ENCODE results near the gene SORCS2.
A peak's percentile ranks its signal among the peaks of the same experiment; 100 is the strongest.

Gene SORCS2

DNA sequence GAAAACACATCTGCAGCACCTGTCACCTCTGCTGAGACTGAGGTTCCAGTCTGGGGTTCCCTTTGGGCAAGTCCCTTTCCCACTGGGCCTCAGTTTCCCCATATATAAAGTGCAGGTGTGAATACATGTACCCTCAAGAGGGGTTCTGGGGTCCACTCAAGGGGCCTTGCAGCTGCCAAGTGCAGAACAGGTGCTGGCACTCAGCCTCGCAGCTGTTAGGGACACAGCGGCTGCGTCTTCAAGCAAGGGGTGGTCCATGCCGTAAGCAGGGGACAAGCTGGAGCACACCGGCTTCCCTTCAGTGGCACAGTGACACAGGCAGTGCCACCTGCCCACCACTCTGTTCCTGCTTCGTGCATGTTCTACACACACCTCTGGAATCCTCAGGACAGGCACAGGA is 329.3 kb downstream of the SORCS2 start:
- DNase-seq: no peak

DNA sequence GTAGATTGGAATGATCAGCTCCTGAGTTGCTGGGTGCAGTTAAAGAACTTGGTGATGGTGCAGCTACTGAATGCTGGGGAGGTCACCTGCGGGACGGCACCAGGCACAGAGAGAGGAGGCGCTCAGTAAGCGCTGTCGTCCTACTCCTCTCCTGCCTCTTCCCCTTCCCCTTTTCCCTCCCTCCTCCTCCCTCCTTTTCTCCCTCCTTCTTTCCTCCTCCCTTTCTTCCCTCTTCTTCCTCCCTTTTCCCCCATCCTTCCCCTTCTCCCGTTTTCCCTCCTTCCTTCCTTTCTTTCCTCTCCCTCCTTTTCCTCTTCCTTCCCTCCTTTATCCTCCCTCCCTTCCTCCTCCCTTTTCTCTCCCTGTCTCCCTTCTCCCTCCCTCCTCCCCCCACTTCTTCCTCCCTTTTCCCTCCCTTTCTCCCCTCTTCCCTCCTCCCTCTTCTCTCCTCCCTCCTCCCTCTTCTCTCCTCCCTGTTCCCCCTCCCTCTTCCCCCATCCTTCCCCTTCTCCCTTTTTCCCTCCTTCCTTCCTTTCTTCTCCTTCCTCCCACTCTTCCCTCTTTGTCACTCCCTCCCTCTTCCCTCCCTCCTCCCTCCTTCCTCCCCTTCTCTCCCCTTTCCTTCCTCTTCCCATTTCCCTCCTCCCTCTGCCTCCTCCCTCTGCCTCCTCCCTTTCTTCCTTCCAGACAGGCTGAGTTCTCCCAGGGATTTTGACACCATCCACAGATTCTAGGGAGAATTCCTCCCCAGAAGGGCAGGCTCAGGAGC is 330.3 kb downstream of the SORCS2 start:
- DNase-seq: no peak

DNA sequence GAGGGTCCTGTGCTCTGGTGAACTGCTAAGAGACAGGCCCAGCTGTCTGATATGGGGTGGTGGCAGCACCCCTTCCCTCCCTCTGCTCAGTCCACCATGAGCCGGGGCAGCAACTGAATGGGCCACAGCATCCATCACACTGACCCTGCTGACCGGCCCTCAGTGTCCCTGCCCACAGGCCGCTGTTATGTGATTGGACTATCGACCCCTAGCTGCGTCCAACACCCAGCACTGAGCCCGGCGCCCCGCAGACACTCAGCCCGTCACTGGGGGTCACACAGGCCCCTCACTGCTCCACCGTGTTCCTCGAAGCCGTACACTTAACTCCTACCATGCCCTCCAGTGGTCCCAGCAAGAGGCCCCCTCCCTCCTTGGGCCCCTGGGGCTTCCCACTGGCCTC is 331.2 kb downstream of the SORCS2 start:
- no peak for DNase-seq

DNA sequence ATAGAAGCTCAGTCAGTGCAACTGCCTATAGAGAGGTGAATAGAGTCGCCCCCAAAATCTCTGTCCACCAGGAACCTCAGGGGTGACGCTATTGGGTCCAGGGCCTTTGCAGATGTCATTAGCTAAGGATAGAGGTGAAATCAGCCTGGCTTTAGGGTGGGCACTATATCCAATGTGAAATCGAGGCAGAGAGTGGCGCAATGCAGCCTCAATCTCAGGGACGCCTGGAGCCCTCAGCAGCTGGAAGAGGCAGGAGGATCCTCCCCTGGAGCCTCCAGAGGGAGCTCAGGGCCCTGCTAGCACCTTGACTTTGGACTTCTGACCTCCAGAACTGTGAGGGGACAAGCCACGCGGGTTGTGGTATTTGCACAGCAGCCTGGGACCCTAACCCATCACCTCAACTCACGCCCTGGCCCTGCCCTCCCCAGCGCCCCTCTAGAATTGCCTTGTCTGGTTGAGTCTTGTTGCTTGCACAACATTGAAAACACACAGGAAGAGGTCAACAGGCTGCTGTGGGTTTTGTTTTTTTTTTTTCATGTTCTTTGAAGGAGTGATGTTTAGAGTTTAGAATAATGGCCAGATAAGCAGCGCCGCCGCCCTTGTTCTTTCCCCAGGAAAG is 331.8 kb downstream of the SORCS2 start:
- DNase-seq: no peak

DNA sequence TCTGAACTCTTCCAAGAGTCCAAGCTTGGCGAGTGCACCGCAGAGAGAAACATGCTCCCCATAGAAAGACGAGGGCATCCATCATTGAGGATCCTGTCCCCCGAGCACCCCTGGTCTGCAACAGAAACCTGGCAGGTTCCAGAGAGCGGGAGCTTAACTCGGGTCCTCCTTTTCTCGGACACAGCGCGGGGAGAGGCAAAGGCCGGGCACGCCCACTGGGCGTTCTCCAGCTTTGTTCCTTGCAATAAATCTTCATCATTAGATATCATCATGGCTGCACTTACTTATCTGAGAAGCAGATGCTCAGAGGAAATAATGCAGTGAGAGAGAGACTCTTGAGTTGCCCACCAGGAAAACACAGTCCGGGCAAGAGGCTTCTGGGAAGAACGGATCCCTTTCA is 332.5 kb downstream of the SORCS2 start:
- DNase-seq: no peak

DNA sequence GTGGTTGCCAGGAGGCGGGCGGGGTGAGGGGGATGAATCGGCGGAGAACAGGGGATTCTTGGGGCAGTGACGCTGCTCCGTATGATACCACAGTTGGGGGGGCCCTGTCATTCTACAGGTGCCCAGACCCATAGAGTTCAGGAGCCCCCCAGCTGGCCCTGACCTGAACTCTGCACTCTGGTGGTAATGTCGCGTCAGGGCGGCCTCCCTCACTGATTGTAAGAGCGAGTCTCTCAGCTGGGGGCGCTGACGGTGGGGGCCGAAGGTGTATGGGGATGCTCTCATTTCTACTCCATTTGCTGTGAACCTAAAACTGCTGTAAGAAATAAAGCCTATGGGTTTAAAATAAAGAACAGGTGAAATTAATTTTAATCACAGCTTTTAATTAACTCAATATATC is 334.2 kb downstream of the SORCS2 start:
- DNase-seq: no peak

DNA sequence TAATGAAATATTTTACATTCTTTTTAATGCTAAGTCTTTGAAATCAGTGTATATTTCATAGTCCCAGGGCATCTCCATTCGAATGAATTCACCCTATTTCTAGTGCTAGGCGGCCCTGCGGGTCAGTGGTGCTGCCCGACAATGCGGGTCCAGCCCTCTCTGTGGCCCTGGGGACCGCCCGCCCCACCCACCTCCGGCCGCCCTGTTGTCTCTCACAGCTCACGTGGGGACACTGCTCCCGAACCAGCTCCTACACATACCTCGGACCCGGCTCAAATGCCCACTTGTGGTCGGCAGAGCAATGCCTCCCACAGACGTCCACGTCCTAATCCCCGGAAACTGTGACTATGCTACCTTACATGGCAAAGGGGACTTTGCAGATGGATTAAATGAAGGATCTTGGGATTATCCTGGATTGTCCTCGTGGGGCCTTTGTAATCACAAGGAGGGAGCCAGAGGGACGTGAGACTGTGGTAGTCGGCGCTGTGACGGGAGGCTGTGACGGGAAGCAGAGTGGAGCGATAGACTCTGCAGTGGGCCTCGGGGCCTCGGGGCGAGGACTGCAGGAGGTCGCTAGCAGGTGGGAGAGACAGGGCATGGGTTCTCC is 334.7 kb downstream of the SORCS2 start:
- no peak for DNase-seq

DNA sequence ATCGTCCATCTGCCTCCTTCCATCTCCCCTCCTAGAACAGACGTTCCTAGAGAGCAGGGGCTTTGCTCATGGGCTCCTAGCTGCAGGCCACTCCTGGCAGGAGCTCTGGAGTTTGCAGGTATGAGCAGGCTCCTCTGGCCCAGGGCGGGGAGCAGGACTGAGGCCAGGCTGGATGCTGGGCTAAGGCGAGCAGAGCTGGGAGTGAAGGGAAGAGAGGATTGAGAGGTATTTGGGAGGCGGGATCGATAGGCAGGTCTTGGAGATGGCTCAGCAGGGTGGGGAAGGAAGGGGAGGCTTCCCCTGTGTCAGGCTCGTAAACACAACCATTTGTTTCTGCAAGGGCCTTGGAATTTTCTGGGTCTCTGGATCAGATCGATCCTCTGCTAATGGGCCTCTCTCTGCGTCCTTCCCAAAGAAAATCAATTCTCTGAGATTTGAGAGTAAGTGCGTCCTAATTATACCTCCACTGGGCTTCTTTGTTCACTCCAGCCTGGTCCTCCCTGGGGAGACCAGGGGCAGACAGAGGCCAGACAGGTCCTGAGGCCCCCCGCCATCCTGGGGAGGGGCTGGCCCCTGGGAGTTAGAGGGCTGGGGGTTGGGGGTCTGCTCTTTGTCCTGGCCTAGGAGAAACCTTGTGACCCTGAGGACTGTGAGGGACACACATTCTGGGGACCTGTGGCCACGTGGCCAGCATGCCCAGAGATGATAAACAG is 337.2 kb downstream of the SORCS2 start:
- DNase-seq: no peak

DNA sequence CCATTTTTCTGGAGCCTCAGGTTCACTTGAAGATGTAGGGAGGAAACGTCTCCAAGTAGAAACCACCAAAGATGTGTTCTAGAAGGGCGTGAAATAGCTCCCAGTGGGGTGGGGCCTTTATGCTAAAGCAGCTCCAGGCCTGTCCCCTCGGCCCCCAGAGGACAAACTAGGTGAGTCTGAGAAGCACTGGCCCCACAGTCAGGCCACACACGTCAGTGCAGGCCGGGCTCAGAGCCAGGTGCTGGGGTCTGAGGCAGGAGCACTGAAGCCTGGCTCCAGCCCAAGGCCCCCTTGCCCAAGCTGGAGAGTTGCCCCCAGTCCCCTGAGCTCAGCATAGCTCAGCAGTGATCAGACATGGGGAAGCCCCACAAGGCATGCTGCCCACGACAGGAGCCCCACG is 337.7 kb downstream of the SORCS2 start:
- no peak for DNase-seq

DNA sequence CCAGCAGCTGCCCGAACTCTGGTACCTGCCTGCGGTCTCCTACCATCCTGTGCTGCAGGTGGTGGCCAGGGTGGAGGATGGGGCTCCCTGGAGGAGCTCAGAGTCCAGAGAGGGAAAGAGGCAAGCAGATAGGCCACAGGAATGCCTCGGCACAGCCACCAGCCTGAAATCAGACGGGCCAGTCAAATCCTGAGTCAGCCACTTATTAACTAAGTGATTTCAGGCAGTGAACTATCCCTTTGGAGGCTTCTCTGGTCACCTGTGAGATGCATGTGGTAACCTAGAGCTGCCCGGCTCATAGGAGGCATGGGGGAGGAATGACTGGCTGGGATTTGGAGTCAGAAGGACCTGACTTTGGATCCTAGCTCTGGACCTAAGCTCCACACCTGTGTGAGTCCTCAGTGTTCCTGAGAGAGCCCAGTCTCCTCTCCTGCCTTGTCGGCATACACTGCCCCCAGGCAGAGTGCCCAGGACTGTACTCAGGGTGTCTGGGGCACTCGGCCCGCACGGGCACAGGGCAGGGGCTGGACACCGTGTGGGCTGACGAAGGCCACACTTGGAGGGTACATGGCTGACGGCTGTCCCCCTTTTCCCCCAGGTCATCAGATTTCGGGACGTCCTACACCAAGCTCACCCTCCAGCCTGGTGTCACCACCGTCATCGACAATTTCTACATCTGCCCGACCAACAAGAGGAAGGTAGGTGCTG is 338.7 kb downstream of the SORCS2 start:
- no peak for DNase-seq

DNA sequence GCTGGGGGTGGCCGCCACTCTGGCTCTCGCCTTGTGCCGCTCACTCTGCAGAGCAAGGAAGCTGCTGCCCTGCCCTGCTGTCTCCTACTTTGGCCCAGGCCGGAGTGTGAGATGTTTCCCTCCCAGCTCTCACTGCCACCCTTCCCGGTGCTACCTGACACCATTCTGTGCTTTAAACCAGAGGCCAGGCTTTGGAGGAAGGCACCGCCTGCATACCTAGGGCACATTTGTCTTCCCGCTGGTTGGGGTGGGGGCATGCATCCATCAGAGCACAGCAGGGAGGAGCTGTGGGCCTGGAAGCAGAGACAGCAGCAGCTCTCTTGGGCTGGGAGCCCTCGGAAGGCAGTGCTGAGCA is 339.3 kb downstream of the SORCS2 start:
- no peak for DNase-seq

DNA sequence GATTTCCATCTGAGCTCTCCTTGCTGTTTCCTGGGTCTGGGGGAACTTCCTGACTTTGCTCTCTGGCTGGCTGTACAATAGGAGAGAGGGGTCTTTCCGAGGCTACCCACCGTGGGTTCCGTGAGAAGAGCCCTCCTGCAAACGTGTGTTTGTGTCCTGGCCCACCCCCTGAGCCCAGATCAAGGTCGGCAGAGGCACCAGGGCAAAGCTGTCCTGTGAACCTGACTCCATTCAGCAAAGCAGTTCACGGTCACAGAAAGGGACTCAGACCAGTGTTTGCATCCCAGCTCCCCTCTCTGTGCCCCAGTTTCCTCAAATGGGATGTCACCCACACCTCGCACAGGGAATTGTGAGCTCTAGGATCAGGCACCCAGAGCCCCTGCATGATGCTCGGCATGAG is 339.7 kb downstream of the SORCS2 start:
- no peak for DNase-seq

DNA sequence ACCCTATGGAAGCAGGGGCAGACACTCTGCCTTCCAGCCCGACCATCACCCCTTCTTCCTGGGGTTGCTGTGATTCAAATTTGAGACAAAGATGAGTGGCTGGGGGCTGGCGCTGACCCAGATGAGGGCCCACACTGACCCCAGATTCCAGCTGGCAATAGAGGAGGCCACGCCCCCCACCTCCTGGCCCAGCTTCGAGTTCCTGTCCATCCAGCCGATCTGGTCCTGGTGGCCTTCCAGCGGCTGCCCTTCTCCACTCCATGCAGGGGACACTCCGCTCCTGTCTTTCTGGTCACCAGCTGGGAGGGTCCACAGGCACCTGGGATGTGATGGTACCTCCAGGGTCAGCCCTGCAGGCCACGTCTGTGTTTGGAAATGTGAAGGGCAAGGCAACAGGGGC is 340.9 kb downstream of the SORCS2 start:
- no peak for DNase-seq

DNA sequence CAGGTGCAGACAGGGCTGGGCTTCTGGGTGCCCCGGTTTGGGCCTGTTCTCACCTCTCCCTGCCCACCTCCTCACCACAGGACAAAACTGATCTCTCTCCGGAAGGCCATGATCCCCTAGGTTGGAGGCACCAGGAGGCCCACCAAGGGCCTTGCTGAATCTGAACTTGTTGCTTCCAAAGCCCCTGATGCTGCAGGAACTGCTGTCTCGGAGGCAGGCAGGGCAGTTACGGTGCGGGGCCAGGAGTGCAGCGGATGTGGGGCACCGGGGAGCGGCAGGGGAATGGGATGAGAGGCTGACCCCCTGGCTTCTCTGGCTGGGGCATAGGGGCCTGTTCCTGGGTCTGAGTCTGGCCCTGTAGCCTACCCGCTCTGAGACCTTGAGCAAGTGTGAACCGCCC is 342.8 kb downstream of the SORCS2 start:
- DNase-seq: no peak

DNA sequence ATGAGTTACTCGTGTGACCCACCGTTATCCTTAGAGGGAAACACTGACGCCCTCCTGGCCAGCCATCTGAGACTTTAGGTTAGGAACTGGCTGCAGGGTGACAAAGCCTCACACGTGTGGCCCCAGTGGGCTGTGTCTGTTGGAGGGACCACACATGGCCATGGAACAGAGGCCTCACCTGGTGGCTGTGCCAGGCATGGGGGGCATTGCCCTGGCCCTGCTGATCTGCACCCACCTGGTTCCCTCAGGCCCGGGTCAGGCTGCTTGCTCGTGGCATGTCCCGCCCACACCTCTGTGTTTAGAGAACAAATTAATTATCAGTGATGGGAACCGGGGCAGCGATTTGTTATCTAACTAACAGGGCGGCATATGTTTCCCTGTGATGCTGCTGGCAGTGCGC is 343.3 kb downstream of the SORCS2 start:
- DNase-seq: no peak

DNA sequence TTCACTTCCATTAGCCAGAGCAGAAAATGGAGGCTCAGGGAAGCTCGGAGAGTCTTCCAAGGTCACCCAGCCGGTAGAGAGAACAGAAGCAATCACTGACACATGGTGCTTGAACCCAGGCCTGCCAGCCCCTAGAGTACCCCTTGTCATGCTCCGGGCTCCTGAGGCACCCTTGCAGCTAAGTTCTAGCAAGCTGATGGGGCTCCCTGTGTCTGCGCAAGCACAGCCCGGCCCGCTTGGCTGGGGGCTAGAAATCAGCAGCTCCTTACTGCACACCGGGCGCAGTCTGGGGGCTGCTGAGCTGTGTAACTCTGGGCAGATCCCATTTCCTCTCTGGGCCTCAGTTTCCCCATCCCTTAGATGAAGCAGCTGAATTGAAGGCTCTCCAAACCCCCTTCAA is 344.5 kb downstream of the SORCS2 start:
- DNase-seq: no peak

DNA sequence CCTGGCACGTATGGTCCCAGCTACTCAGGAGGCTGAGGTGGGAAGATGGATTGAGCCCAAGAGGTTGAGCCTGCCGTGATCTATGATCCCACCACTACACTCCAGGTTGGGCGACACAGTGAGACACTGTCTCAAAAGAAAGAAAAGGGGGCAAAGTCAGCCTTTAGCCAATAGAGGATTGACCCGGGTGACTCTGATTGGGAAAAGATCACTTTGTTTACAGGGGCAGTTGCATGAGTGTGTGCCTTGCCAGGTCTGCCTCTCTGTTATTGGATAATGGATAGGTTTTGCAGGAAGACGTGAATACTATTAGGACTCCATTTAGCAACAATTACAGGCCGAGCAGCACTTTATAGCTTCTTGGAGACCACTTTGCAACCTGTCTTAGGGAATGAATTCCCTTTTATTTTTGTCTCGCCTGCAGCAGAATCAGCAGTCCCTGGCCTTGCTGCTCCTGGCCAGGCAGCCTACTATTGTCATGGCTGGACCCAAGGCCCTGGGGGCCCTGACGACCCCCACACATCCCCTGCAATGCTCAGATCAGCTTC is 345.6 kb downstream of the SORCS2 start:
- DNase-seq: no peak

DNA sequence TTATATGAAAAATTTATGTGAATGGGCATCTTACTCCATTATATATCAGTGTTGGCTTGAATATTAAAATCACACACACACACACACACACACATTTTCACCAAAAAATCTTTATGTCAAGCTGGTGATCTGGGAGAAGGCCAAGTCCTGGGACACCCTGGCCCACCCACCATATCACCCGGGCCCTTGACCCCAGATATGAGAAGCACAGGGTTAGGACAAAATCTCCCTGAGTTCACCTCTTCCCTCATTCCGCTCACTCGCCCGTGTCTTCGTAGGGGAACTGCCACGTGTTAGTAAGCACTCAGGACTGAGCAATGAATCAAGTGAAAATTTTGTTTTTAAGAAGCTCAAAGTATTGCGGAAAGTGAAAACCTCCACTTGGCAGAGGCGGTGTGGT is 346.2 kb downstream of the SORCS2 start:
- no peak for DNase-seq

DNA sequence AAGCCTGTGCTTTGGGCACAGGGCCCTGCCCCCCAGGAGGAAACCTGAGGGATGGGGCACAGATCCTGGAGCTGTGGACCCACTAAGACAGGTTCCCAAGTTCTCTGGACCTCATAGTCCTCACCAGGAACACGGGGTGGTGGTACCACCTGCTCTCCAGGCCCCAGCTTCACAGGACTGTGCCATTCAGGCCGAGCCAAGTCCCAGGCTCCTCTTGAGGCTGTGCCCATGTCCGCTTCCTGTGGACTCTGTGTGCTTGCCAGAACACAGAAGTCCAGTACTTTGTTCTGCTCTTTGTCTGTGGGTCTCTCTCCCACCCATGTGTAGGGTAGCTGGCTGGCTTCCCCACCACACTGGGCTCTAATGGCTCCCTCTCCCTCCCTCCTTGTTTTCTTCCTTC is 346.8 kb downstream of the SORCS2 start:
- no peak for DNase-seq

DNA sequence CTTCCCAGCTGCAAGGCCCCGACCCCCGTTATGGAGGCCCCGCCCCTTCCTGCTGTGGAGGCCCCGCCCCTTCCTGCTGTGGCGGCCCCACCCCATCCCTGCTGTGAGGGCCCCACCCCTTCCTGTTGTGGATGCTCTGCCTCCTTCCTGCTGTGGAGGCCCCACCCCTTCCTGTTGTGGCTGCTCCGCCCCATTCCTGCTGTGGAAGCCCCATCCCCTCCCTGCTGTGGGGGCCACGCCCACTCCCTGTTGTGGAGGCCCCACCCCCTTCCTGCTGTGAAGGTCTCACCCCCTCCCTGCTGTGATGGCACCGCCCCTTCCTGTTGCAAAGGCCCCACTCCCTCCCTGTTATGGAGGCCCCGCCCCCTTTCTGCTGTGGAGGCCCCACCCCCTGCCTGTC is 347.3 kb downstream of the SORCS2 start:
- peak; percentile 47 for DNase-seq

DNA sequence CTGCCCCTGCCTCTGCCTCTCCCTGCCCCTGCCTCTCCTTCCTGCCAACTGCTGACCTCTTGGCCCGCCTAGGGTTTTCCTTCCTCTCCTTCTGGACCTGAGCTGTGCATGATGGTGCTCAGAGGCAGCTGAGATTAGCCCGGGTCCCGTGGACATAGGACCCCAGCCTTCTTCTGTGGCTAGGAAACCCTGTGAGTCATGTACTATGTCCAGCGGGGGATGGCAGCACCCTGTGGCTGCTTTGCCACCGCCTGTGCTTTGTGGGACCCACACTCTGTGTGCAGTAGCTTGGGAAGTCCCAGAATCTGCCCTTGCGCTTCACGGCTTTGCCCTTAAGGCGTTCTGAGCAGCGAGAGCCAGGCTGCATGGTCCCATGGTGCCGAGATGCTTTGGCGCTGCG is 347.9 kb downstream of the SORCS2 start:
- no peak for DNase-seq

DNA sequence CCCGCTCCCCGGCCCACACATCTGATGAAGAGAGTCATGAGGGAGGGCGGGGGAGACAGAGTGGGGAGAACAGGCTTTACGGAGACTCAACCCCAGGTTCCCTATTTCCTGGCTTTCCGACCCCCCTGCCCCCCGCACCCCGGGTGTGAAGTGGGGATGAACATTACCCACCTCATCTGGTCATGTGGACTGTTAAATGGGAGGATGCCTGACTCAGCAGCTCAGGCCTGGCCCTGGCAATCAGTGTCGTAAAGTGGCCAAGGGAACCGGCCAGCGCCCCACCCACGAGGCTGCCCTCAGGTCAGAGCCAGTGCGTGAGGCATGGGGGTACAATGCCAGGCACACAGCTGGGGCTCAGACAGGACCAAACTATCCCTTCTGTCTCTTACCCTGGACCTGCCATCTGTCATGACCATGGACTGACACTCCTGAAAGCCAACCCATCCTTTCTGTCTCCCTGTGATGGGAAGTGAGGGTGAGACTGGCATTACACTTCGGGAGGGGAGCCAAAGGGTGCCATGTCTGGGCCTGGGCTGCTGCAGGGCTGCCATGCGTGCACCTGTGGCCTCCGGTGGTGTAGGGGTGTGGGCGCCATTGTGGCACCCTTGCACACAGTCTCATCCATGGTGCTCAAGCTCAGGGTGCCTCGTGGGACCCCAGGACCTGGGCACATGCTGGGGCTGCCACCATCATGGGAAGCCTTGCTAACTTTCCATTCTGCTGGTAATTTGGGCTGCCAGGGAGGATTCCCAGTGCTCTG is 348.5 kb downstream of the SORCS2 start:
- no peak for DNase-seq
